SK-N-SH (cell line): ENCODE results near the gene RBMY1B.
"Not testable (repeated sequence)": the region's sequence is repeated elsewhere in the genome, so short reads cannot be mapped to it uniquely, and the experiment has no call there.

ENCODE experiments used
- CHD2 ChIP-seq: fragments of 150-350 bp; IDR thresholded peaks from 2 replicates; pipeline ENCODE4 v1.6.1; 2018; ENCODE audit warnings: low read length; ENCODE audit not compliant: partially characterized antibody
- CTCF ChIP-seq: fragments of 200-600 bp; sonication (generic); IDR thresholded peaks from 2 replicates; pipeline ENCODE4 v1.6.1; 2017; ENCODE audit warnings: antibody characterized with exemption, mild to moderate bottlenecking, moderate library complexity
- ELF1 ChIP-seq: IDR thresholded peaks from 2 replicates; pipeline ENCODE4 v1.4.0; 2012
- NFIC ChIP-seq: IDR thresholded peaks from 2 replicates; pipeline ENCODE4 v1.4.0; 2012; ENCODE audit warnings: borderline replicate concordance
- RAD21 ChIP-seq: IDR thresholded peaks from 2 replicates; pipeline ENCODE4 v1.6.1; 2012; ENCODE audit warnings: mild to moderate bottlenecking, low read length
- RFX5 ChIP-seq: IDR thresholded peaks from 2 replicates; pipeline ENCODE4 v1.6.1; 2012; ENCODE audit warnings: mild to moderate bottlenecking, improper control_type of control experiment, low read length
- RXRA ChIP-seq: IDR thresholded peaks from 2 replicates; pipeline ENCODE4 v1.4.0; 2012; ENCODE audit warnings: low read depth, mild to moderate bottlenecking, borderline replicate concordance
- USF2 ChIP-seq: fragments of 150-350 bp; IDR thresholded peaks from 2 replicates; pipeline ENCODE4 v1.6.1; 2017; ENCODE audit warnings: antibody characterized with exemption, low read length, low read depth, borderline replicate concordance
- TF ChIP-seq, protein P1 (sequence below): IDR thresholded peaks from 2 replicates; pipeline ENCODE4 v1.6.1; 2012; ENCODE audit warnings: mild to moderate bottlenecking, low read depth, low read length, moderate library complexity

GRCh38 chrY:21559316-21559984, 48.3 kb downstream of the RBMY1B start:
- not testable (repeated sequence) for TF ChIP-seq NFIC, CTCF, RAD21, USF2, CHD2, RFX5, RXRA, ELF1
- TF ChIP-seq, protein P1, sequence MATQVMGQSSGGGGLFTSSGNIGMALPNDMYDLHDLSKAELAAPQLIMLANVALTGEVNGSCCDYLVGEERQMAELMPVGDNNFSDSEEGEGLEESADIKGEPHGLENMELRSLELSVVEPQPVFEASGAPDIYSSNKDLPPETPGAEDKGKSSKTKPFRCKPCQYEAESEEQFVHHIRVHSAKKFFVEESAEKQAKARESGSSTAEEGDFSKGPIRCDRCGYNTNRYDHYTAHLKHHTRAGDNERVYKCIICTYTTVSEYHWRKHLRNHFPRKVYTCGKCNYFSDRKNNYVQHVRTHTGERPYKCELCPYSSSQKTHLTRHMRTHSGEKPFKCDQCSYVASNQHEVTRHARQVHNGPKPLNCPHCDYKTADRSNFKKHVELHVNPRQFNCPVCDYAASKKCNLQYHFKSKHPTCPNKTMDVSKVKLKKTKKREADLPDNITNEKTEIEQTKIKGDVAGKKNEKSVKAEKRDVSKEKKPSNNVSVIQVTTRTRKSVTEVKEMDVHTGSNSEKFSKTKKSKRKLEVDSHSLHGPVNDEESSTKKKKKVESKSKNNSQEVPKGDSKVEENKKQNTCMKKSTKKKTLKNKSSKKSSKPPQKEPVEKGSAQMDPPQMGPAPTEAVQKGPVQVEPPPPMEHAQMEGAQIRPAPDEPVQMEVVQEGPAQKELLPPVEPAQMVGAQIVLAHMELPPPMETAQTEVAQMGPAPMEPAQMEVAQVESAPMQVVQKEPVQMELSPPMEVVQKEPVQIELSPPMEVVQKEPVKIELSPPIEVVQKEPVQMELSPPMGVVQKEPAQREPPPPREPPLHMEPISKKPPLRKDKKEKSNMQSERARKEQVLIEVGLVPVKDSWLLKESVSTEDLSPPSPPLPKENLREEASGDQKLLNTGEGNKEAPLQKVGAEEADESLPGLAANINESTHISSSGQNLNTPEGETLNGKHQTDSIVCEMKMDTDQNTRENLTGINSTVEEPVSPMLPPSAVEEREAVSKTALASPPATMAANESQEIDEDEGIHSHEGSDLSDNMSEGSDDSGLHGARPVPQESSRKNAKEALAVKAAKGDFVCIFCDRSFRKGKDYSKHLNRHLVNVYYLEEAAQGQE = not testable (repeated sequence)
